ENCODE data around the gene NHERF2. TPM values are rescaled to one million over a fixed set of nuclear protein-coding genes. Genes with fewer than 3 reads are reported as not detected.

NHERF2 gene
- total RNA-seq, 2 donors from 2014 or later = 66.0 to 84.1 TPM

- Histone ChIP-seq H3K36me3 (peaks cover 4% of the 10 kb centered on the region), H3K27ac (no peak overlapping the region), H3K27me3 (replicated peaks; ENCODE audit: insufficient read depth) (peaks cover 7% of the 10 kb centered on the region), H3K4me1 (ENCODE audit: control insufficient read depth in 1 of 2, low read depth in 2 of 2) (peaks cover 9 to 25% of the 10 kb centered on the region in 2 donors), H3K9me3 (no peaks in the 10 kb centered on the region), H3K4me3 (peak overlapping the region; percentile 65)
- DNase-seq (ENCODE audit: low spot score) = no peak
- no peak for ATAC-seq (ENCODE audit: insufficient number of reproducible peaks, low FRiP score, low read depth)
- no peak for TF ChIP-seq CTCF (IDR thresholded peaks at IDR 0.05)
These were observed 35.1 kb upstream of the NHERF2 start for GRCh38 chr16:1991588-1991947.

GRCh38 chr16:1991948-1992703 lies 34.6 kb upstream of the NHERF2 start:
- DNase-seq (ENCODE audit: low spot score) (peak; percentile 67), ATAC-seq (ENCODE audit: insufficient number of reproducible peaks, low FRiP score, low read depth) (peak; percentile 39)
- Histone ChIP-seq H3K27ac (no peak overlapping the region), H3K27me3 (replicated peaks; ENCODE audit: insufficient read depth) (peaks cover 7% of the 10 kb centered on the region), H3K4me1 (ENCODE audit: control insufficient read depth in 1 of 2, low read depth in 2 of 2) (peaks cover 9 to 25% of the 10 kb centered on the region in 2 donors), H3K4me3 (peak overlapping the region; percentile 65), H3K36me3 (peaks cover 6% of the 10 kb centered on the region), H3K9me3 (no peaks in the 10 kb centered on the region)
- TF ChIP-seq CTCF (IDR thresholded peaks at IDR 0.05) = no peak

DNA sequence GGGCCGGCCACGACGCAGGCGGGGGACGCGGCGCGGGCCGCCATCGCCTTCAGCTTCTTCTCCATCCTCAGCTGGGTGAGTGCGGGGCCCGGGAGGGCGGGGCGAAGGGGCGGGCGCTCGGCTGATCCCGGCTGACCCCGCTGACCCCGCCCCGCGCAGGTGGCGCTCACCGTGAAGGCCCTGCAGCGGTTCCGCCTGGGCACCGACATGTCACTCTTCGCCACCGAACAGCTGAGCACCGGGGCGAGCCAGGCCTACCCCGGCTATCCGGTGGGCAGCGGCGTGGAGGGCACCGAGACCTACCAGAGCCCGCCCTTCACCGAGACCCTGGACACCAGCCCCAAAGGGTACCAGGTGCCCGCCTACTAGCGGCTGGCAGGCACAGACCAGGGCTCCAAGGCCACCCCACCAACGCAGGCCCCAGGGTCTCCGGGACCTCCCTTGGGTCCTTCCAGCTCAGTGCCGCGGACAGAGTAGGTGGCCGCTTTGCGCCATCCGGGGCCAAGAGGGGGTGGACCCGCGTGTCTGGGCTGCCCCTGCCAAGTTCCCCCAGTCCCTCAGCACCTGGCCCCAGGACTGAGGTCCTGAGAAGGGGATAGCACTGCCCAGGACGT lies 33.9 kb upstream of the NHERF2 start:
- DNase-seq (ENCODE audit: low spot score) (no peak), ATAC-seq (ENCODE audit: insufficient number of reproducible peaks, low FRiP score, low read depth) (no peak)
- Histone ChIP-seq H3K4me3 (peak overlapping the region; percentile 65), H3K4me1 (ENCODE audit: control insufficient read depth in 1 of 2, low read depth in 2 of 2) (peaks cover 9 to 25% of the 10 kb centered on the region in 2 donors), H3K9me3 (no peaks in the 10 kb centered on the region), H3K36me3 (peaks cover 10% of the 10 kb centered on the region), H3K27me3 (replicated peaks; ENCODE audit: insufficient read depth) (peaks cover 7% of the 10 kb centered on the region), H3K27ac (no peak overlapping the region)
- no peak for TF ChIP-seq CTCF (IDR thresholded peaks at IDR 0.05)

DNA sequence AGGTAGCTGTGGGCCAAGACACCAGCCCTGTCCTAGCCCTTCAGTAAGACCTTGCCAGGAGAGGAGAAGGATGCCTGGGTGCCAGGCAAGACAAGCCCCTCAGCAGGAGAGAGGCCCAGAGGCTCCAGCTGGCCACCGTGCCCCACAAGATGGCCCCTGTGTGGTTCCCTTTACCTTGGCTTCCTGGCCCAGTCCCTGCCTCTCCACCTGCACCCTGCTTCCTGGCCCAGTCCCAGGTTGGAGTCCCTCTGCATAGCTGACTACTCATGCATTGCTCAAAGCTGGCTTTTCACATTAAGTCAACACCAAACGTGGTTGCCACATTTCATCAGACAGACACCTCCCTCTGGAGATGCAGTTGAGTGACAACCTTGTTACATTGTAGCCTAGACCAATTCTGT lies 33.0 kb upstream of the NHERF2 start:
- no peaks in the 10 kb centered on the region for H3K9me3 ChIP-seq
- H3K4me3 ChIP-seq = no peak overlapping the region
- ATAC-seq (ENCODE audit: insufficient number of reproducible peaks, low FRiP score, low read depth) (no peak), DNase-seq (ENCODE audit: low spot score) (no peak)
- no peak overlapping the region for H3K27ac ChIP-seq
- H3K4me1 ChIP-seq (ENCODE audit: control insufficient read depth in 1 of 2, low read depth in 2 of 2) = peaks cover 9 to 25% of the 10 kb centered on the region in 2 donors
- peaks cover 7% of the 10 kb centered on the region for H3K27me3 ChIP-seq (replicated peaks; ENCODE audit: insufficient read depth)
- H3K36me3 ChIP-seq = peaks cover 18% of the 10 kb centered on the region
- TF ChIP-seq CTCF (IDR thresholded peaks at IDR 0.05) = no peak

- H3K36me3 ChIP-seq = peaks cover 48% of the 10 kb centered on the region
- no peak overlapping the region for H3K27ac ChIP-seq
- ATAC-seq (ENCODE audit: insufficient number of reproducible peaks, low FRiP score, low read depth) = no peak
These were observed 29.0 kb upstream of the NHERF2 start for GRCh38 chr16:1997494-1998359.

More at GRCh38 chr16:1997494-1998359, 29.0 kb upstream of the NHERF2 start:
- DNase-seq (ENCODE audit: low spot score) = no peak
- peaks cover 0 to under 1% of the 10 kb centered on the region in 2 donors for H3K4me1 ChIP-seq (ENCODE audit: control insufficient read depth in 1 of 2, low read depth in 2 of 2)
- H3K9me3 ChIP-seq = no peaks in the 10 kb centered on the region
- no peak overlapping the region for H3K4me3 ChIP-seq
- TF ChIP-seq CTCF (IDR thresholded peaks at IDR 0.05) = no peak
- H3K27me3 ChIP-seq (replicated peaks; ENCODE audit: insufficient read depth) = no peaks in the 10 kb centered on the region
